ENCODE measurements around the gene USHBP1. TPM values are rescaled to one million over a fixed set of nuclear protein-coding genes. Genes with fewer than 3 reads are reported as not detected.

Gene USHBP1
- total RNA-seq, 4 donors from 2014 or later, result 0.79 to 1.2 (median 0.96) TPM; not detected in 1

GRCh38 chr19:17243211-17243829 is 21.2 kb downstream of the USHBP1 start:
- H3K4me1 ChIP-seq, result peaks cover 28 to 75% (median 63%) of the 10 kb centered on the region in 4 donors
- DNase-seq, result peak; percentile 60

GRCh38 chr19:17242431-17243208 is 21.9 kb downstream of the USHBP1 start:
- 54% methylated on average over 4 of the region's 8 CpGs; no CpG with 5 or more reads in 1 of the 2 donors for WGBS, 2 donors (ENCODE audit: low coverage in 1 of 2)
- intact Hi-C loops (cut with DNase I; ENCODE audit: low total_unique reads) (no loop called here), in situ Hi-C loops (cut with MboI; ENCODE audit: low pct_ligation_motif_present in 1 of 4, low pct_unique_long_range_greater_than_20kb in 1 of 4, low sequenced_read_pairs in 3 of 4) (no loop called here)
- TF ChIP-seq CTCF (IDR thresholded peaks at IDR 0.05) (no peak), POLR2AphosphoS5 (IDR thresholded peaks at IDR 0.05) (no peak)
- no peaks in the 10 kb centered on the region for H3K36me3 ChIP-seq
- peak overlapping the region; percentile 89 to 95 (median 94) for H3K27ac ChIP-seq
- no peaks in the 10 kb centered on the region for H3K9me3 ChIP-seq
- H3K27me3 ChIP-seq, result no peaks in the 10 kb centered on the region
- H3K4me3 ChIP-seq, result peak overlapping the region in 3 of 4 donors; percentile 63 to 95 (median 79)
- H3K4me1 ChIP-seq, result peaks cover 22 to 75% (median 56%) of the 10 kb centered on the region in 4 donors
- DNase-seq, result no peak

More at GRCh38 chr19:17243211-17243829, 21.2 kb downstream of the USHBP1 start:
- peak overlapping the region; percentile 89 to 95 (median 94) for H3K27ac ChIP-seq
- no peaks in the 10 kb centered on the region for H3K36me3 ChIP-seq
- in situ Hi-C loops (cut with MboI; ENCODE audit: low pct_ligation_motif_present in 1 of 4, low pct_unique_long_range_greater_than_20kb in 1 of 4, low sequenced_read_pairs in 3 of 4) (no loop called here), intact Hi-C loops (cut with DNase I; ENCODE audit: low total_unique reads) (no loop called here)
- WGBS, 2 donors (ENCODE audit: low coverage in 1 of 2), result 28 to 53% methylated on average over 3 to 8 of the region's 8 CpGs
- H3K4me3 ChIP-seq, result peak overlapping the region; percentile 63 to 97 (median 87)
- H3K27me3 ChIP-seq, result no peaks in the 10 kb centered on the region
- TF ChIP-seq POLR2AphosphoS5 (IDR thresholded peaks at IDR 0.05), result peak in 1 of 3 donors; percentile 9
- TF ChIP-seq EP300 (IDR thresholded peaks at IDR 0.05; ENCODE audit: low read depth), result no peak
- H3K9me3 ChIP-seq, result no peaks in the 10 kb centered on the region

- WGBS, 2 donors (ENCODE audit: low coverage in 1 of 2), result 91 to 100% methylated on average over 1 to 6 of the region's 6 CpGs
These were observed 23.6 kb downstream of the USHBP1 start for GRCh38 chr19:17240826-17241399.

More at GRCh38 chr19:17240826-17241399, 23.6 kb downstream of the USHBP1 start:
- Histone ChIP-seq H3K4me3 (peak overlapping the region in 2 of 4 donors; percentile 4 to 19), H3K4me1 (peaks cover 20 to 78% (median 55%) of the 10 kb centered on the region in 4 donors), H3K9me3 (no peaks in the 10 kb centered on the region), H3K27ac (peak overlapping the region; percentile 89 to 95 (median 94)), H3K36me3 (no peaks in the 10 kb centered on the region), H3K27me3 (no peaks in the 10 kb centered on the region)
- in situ Hi-C loops (cut with MboI; ENCODE audit: low pct_ligation_motif_present in 1 of 4, low pct_unique_long_range_greater_than_20kb in 1 of 4, low sequenced_read_pairs in 3 of 4), result no loop called here
- intact Hi-C loops (cut with DNase I; ENCODE audit: low total_unique reads), result no loop called here
- TF ChIP-seq EP300 (IDR thresholded peaks at IDR 0.05; ENCODE audit: low read depth) (no peak), POLR2A (IDR thresholded peaks at IDR 0.05) (no peak), POLR2AphosphoS5 (IDR thresholded peaks at IDR 0.05) (no peak), CTCF (IDR thresholded peaks at IDR 0.05) (no peak)
- DNase-seq, result no peak

Measured in transverse colon (tissue), 4 donors.